ENCODE measurements around the gene BPIFB4. TPM values are rescaled to one million over a fixed set of nuclear protein-coding genes. Genes with fewer than 3 reads are reported as not detected.

BPIFB4 gene
- polyA plus RNA-seq, 5 donors: not detected

Other genes with a start within 250 kb of the BPIFB4 start
- gene EFCAB8, start 220.7 kb upstream of the BPIFB4 start, polyA plus RNA-seq (ENCODE audit: insufficient read depth in 1 of 5, insufficient read length in 5 of 5, low replicate concordance in 1 of 5): under 1 TPM in 2 of 5 donors, not detected in 3; 0.18 to 0.26 TPM
- not detected for gene SUN5, start 75.2 kb upstream of the BPIFB4 start, polyA plus RNA-seq (ENCODE audit: insufficient read depth in 1 of 5, insufficient read length in 5 of 5, low replicate concordance in 1 of 5)
- gene BPIFB2, start 71.9 kb upstream of the BPIFB4 start, polyA plus RNA-seq (ENCODE audit: insufficient read depth in 1 of 5, insufficient read length in 5 of 5, low replicate concordance in 1 of 5): not detected
- not detected for gene BPIFB6, start 48.0 kb upstream of the BPIFB4 start, polyA plus RNA-seq (ENCODE audit: insufficient read depth in 1 of 5, insufficient read length in 5 of 5, low replicate concordance in 1 of 5)
- not detected for gene BPIFB3, start 25.7 kb upstream of the BPIFB4 start, polyA plus RNA-seq (ENCODE audit: insufficient read depth in 1 of 5, insufficient read length in 5 of 5, low replicate concordance in 1 of 5)
- not detected for gene BPIFA2, start 88.5 kb downstream of the BPIFB4 start, polyA plus RNA-seq (ENCODE audit: insufficient read depth in 1 of 5, insufficient read length in 5 of 5, low replicate concordance in 1 of 5)
- not detected for gene BPIFA3, start 137.7 kb downstream of the BPIFB4 start, polyA plus RNA-seq (ENCODE audit: insufficient read depth in 1 of 5, insufficient read length in 5 of 5, low replicate concordance in 1 of 5)
- gene BPIFA1, start 156.4 kb downstream of the BPIFB4 start, polyA plus RNA-seq (ENCODE audit: insufficient read depth in 1 of 5, insufficient read length in 5 of 5, low replicate concordance in 1 of 5): not detected
- gene BPIFB1, start 203.6 kb downstream of the BPIFB4 start, polyA plus RNA-seq (ENCODE audit: insufficient read depth in 1 of 5, insufficient read length in 5 of 5, low replicate concordance in 1 of 5): under 1 TPM in 3 of 5 donors, not detected in 2; 0.07 to 0.09 (median 0.08) TPM